Suprapubic skin (tissue), 4 donors: ENCODE data around the gene BCL3.

Experiments used
- CTCF ChIP-seq, 2 donors: fragments of 200-600 bp in 1 of 2; fragments of 450-650 bp in 1 of 2; sonication (generic) in 1 of 2; IDR thresholded peaks; one replicate each; pipeline ENCODE4 v1.5.1; 2016 to 2019; ENCODE audit warnings: antibody characterized with exemption in 2 of 2, mild to moderate bottlenecking in 1 of 2, moderate library complexity in 1 of 2
- POLR2A ChIP-seq, 2 donors: fragments of 450-650 bp; IDR thresholded peaks; one replicate each; pipeline ENCODE4 v1.6.1; 2017; ENCODE audit warnings: antibody characterized with exemption in 2 of 2, mild to moderate bottlenecking in 2 of 2, moderate library complexity in 2 of 2
- POLR2AphosphoS5 ChIP-seq, 3 donors: sonication (generic); formaldehyde crosslinking; IDR thresholded peaks; one replicate each; pipeline ENCODE4 v1.6.1; 2017; ENCODE audit warnings: antibody characterized with exemption in 3 of 3

- no peak for TF ChIP-seq CTCF (IDR thresholded peaks at IDR 0.05)
- no peak for TF ChIP-seq POLR2A (IDR thresholded peaks at IDR 0.05)
- TF ChIP-seq POLR2AphosphoS5 (IDR thresholded peaks at IDR 0.05): no peak
These were observed 17.4 kb upstream of the BCL3 start for GRCh38 chr19:44731081-44731480.
